ENCODE measurements around the gene C2orf72. TPM values are rescaled to one million over a fixed set of nuclear protein-coding genes. Genes with fewer than 3 reads are reported as not detected.

Gene C2orf72
- total RNA-seq, 1 donor from 2014 or later: 0.96 TPM

DNA sequence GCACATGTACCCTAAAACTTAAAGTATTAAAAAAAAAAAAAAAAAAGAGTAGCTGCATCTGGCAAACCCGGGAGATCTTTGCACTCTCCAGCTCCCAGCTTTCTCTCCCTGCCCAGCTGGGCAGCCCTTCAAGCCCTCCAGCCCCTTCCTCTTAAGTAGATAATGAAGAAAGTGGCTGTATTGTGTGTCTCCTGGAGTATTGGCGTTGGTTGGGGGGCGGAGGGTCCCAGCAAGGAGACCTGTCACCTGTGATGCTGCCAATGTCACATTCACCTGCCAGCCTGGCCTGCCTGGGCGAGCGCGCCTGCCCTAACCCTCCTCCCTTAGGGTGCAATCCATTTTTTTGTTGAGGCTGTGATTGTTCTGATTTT, 2.0 kb downstream of the C2orf72 start:
- H3K4me1 Mint-ChIP-seq (ENCODE audit: low read depth): no peaks in the 10 kb centered on the region
- DNase-seq (ENCODE audit: low spot score): no peak
- H3K4me3 Mint-ChIP-seq (ENCODE audit: low read depth): no peak overlapping the region
- H3K27me3 Mint-ChIP-seq (ENCODE audit: low read depth): peaks cover 72% of the 10 kb centered on the region
- H3K9me3 Mint-ChIP-seq: no peaks in the 10 kb centered on the region
- intact Hi-C loops (cut with micrococcal nuclease): no loop called here
- no peaks in the 10 kb centered on the region for H3K36me3 Mint-ChIP-seq (ENCODE audit: low read depth)
- no peak overlapping the region for H3K27ac Mint-ChIP-seq

GRCh38 chr2:231039821-231040364, 2.6 kb downstream of the C2orf72 start:
- Mint-ChIP-seq H3K36me3 (ENCODE audit: low read depth) (no peaks in the 10 kb centered on the region), H3K27me3 (ENCODE audit: low read depth) (peaks cover 68% of the 10 kb centered on the region), H3K4me3 (ENCODE audit: low read depth) (no peak overlapping the region), H3K27ac (no peak overlapping the region), H3K9me3 (no peaks in the 10 kb centered on the region), H3K4me1 (ENCODE audit: low read depth) (no peaks in the 10 kb centered on the region)
- intact Hi-C loops (cut with micrococcal nuclease): no loop called here
- no peak for DNase-seq (ENCODE audit: low spot score)

GRCh38 chr2:231041061-231041689, 3.9 kb downstream of the C2orf72 start:
- DNase-seq (ENCODE audit: low spot score): no peak
- Mint-ChIP-seq H3K4me3 (ENCODE audit: low read depth) (no peak overlapping the region), H3K4me1 (ENCODE audit: low read depth) (no peaks in the 10 kb centered on the region), H3K9me3 (no peaks in the 10 kb centered on the region), H3K36me3 (ENCODE audit: low read depth) (no peaks in the 10 kb centered on the region), H3K27ac (no peak overlapping the region), H3K27me3 (ENCODE audit: low read depth) (peaks cover 58% of the 10 kb centered on the region)
- intact Hi-C loops (cut with micrococcal nuclease): no loop called here

GRCh38 chr2:231043796-231044195, 6.5 kb downstream of the C2orf72 start:
- intact Hi-C loops (cut with micrococcal nuclease): no loop called here
- no peaks in the 10 kb centered on the region for H3K36me3 Mint-ChIP-seq (ENCODE audit: low read depth)
- no peak for DNase-seq (ENCODE audit: low spot score)
- H3K27me3 Mint-ChIP-seq (ENCODE audit: low read depth): peaks cover 43% of the 10 kb centered on the region
- H3K4me1 Mint-ChIP-seq (ENCODE audit: low read depth): no peaks in the 10 kb centered on the region
- no peak overlapping the region for H3K4me3 Mint-ChIP-seq (ENCODE audit: low read depth)
- H3K27ac Mint-ChIP-seq: no peak overlapping the region
- H3K9me3 Mint-ChIP-seq: no peaks in the 10 kb centered on the region

DNA sequence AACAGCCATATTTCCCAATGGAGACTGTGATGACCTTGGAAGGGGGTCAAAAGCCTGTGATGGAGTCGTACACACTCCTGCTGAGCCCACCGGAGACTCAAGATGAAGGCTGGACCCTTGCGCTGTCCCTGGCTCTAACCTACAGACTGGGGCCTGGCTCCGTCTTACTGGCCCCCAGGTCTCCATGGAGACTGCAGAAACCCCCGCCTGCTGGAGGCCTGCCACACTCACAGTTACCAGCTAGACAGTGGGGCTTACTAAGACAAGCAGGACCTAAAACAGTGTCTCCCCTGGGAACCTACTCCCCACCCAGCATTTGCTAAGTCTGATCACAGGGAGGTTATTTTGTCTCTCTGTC, 9.6 kb downstream of the C2orf72 start:
- H3K4me1 Mint-ChIP-seq (ENCODE audit: low read depth): no peaks in the 10 kb centered on the region
- intact Hi-C loops (cut with micrococcal nuclease): no loop called here
- peaks cover 27% of the 10 kb centered on the region for H3K27me3 Mint-ChIP-seq (ENCODE audit: low read depth)
- H3K9me3 Mint-ChIP-seq: no peaks in the 10 kb centered on the region
- no peak overlapping the region for H3K4me3 Mint-ChIP-seq (ENCODE audit: low read depth)
- no peak overlapping the region for H3K27ac Mint-ChIP-seq
- H3K36me3 Mint-ChIP-seq (ENCODE audit: low read depth): no peaks in the 10 kb centered on the region
- DNase-seq (ENCODE audit: low spot score): no peak

- Mint-ChIP-seq H3K36me3 (ENCODE audit: low read depth) (no peaks in the 10 kb centered on the region), H3K4me1 (ENCODE audit: low read depth) (no peaks in the 10 kb centered on the region), H3K9me3 (no peaks in the 10 kb centered on the region), H3K27me3 (ENCODE audit: low read depth) (peaks cover 24% of the 10 kb centered on the region), H3K4me3 (ENCODE audit: low read depth) (no peak overlapping the region), H3K27ac (no peak overlapping the region)
- DNase-seq (ENCODE audit: low spot score): no peak
- intact Hi-C loops (cut with micrococcal nuclease): no loop called here
Observed at GRCh38 chr2:231047274-231047922, 10.1 kb downstream of the C2orf72 start.

DNA sequence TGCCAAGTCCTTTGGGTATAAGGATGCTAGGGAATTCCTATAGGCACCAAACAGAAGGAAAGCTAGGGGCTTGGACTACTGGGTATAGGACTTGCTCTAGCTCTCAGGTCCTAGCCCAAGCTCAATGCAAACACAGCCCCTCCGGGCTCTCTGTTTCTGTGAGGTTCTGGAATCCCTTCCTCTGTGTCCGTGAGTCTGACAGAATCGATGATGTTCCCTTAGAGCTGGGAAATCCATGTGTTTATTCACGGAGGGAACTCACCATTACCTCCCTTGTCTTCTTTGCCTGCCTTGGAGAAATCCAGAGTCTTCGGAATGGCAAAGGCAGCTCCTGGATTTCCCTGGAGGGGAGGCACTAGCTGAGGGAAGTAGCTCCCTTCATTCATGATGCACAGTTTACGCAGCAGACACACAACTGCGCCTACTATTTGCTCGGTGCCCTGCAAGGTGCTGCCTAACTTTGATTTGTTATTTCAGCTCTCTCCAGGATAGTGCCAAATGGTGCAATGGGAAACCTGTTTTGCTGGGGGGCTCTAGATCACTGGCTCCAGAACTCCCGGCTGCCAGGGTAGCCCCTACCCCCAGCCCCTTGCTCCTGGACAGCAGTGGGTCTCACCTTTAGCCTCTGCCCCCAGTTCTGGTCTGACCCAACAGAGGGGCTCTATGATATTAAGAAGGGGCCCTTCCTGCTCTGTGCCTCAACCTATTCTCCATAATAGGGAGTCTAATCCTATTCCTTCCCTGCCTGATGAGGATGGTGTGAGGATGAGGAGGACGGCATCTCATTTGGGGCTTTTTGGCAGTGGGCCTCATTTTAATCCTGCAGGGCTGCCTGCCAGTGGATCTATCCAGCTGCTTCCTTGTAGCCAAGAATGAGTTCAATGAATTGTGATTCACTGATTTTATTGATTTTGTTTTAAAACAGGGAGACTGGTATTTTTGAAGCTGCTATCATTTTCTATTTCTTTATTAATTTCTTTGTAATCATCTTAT, 10.9 kb downstream of the C2orf72 start:
- Mint-ChIP-seq H3K27me3 (ENCODE audit: low read depth) (peaks cover 21% of the 10 kb centered on the region), H3K27ac (no peak overlapping the region), H3K36me3 (ENCODE audit: low read depth) (no peaks in the 10 kb centered on the region), H3K9me3 (no peaks in the 10 kb centered on the region), H3K4me3 (ENCODE audit: low read depth) (no peak overlapping the region), H3K4me1 (ENCODE audit: low read depth) (peaks cover 3% of the 10 kb centered on the region)
- intact Hi-C loops (cut with micrococcal nuclease): no loop called here
- DNase-seq (ENCODE audit: low spot score): no peak

GRCh38 chr2:231049286-231050017, 12.1 kb downstream of the C2orf72 start:
- Mint-ChIP-seq H3K27me3 (ENCODE audit: low read depth) (peaks cover 16% of the 10 kb centered on the region), H3K4me3 (ENCODE audit: low read depth) (no peak overlapping the region), H3K4me1 (ENCODE audit: low read depth) (peaks cover 15% of the 10 kb centered on the region), H3K36me3 (ENCODE audit: low read depth) (no peaks in the 10 kb centered on the region), H3K27ac (no peak overlapping the region), H3K9me3 (no peaks in the 10 kb centered on the region)
- intact Hi-C loops (cut with micrococcal nuclease): loop anchor here (5.0 to 10.0 kb wide), 2 partner anchors 202 to 565 kb away; no protein-coding TSS in a partner anchor
- no peak for DNase-seq (ENCODE audit: low spot score)

GRCh38 chr2:231050018-231050901, 12.9 kb downstream of the C2orf72 start:
- H3K27me3 Mint-ChIP-seq (ENCODE audit: low read depth): peaks cover 16% of the 10 kb centered on the region
- DNase-seq (ENCODE audit: low spot score): no peak
- intact Hi-C loops (cut with micrococcal nuclease): loop anchor here (5.0 to 10.0 kb wide), 2 partner anchors 203 to 565 kb away; no protein-coding TSS in a partner anchor
- no peak overlapping the region for H3K27ac Mint-ChIP-seq
- peaks cover 15% of the 10 kb centered on the region for H3K4me1 Mint-ChIP-seq (ENCODE audit: low read depth)
- H3K9me3 Mint-ChIP-seq: no peaks in the 10 kb centered on the region
- no peaks in the 10 kb centered on the region for H3K36me3 Mint-ChIP-seq (ENCODE audit: low read depth)
- no peak overlapping the region for H3K4me3 Mint-ChIP-seq (ENCODE audit: low read depth)

- no peaks in the 10 kb centered on the region for H3K36me3 Mint-ChIP-seq (ENCODE audit: low read depth)
- H3K27ac Mint-ChIP-seq: no peak overlapping the region
- H3K27me3 Mint-ChIP-seq (ENCODE audit: low read depth): peaks cover 16% of the 10 kb centered on the region
- peaks cover 18% of the 10 kb centered on the region for H3K4me1 Mint-ChIP-seq (ENCODE audit: low read depth)
- intact Hi-C loops (cut with micrococcal nuclease): loop anchor here (5.0 to 10.0 kb wide), 2 partner anchors 204 to 564 kb away; no protein-coding TSS in a partner anchor
- H3K9me3 Mint-ChIP-seq: no peaks in the 10 kb centered on the region
- no peak overlapping the region for H3K4me3 Mint-ChIP-seq (ENCODE audit: low read depth)
- DNase-seq (ENCODE audit: low spot score): no peak
Observed at GRCh38 chr2:231051116-231051515, 13.8 kb downstream of the C2orf72 start.
